ENCODE results near the gene TNK1. TPM values are rescaled to one million over a fixed set of nuclear protein-coding genes. Genes with fewer than 3 reads are reported as not detected.

The TNK1 gene
- total RNA-seq, 1 experiment from 2014 or later, result 10.1 TPM

DNA sequence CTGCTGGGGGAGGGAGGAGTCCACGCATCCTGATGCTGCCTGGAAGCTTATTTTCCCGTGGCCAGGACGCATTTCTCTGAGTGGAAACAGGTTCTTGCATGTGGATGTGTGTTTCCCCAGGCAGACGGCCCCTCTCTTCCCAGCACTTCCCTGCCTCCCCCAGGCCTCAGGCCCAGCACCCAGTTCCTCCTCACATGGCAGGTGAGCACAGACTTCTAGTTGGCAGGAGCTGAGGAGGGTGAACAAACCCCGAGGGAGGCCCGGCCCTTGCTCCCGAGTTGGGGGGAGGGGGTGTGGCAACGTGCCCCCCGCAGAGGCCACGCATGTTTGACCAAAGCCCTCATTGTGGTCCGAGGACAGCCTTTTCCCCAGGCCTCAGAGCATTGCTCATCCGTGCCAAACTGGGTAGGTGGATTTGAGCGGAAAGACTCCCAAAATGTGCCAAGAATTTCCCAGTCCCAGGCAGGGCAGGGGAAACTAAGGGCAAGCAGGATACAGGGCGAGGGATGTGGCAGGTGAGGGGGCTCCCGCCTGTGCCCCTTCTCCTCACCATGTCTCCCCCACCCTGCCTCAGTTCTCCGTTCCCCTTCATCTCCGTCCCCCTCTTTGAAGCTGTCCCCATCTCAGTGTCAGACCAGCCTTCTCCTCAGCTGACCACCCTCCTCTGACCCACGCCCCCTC lies 37.7 kb downstream of the TNK1 start:
- no peak overlapping the region for H3K9ac ChIP-seq (ENCODE audit: extremely low read depth, insufficient read length, low read length)
- no peak overlapping the region for H3K14ac ChIP-seq (ENCODE audit: insufficient read depth, low read length)
- no CpG with 5 or more reads among the region's 18 CpGs for WGBS (ENCODE audit: extremely low coverage, insufficient read length, low lambda C conversion rate)
- H2AK5ac ChIP-seq (ENCODE audit: insufficient read length, low read length), result no peak overlapping the region
- H3K36me3 Mint-ChIP-seq (ENCODE audit: insufficient read depth in 1 of 3, low read depth in 3 of 3), result peaks cover 8 to 30% (median 30%) of the 10 kb centered on the region in 3 experiments; a peak in 6 of 7 replicates
- H3K4me1 ChIP-seq (ENCODE audit: insufficient read depth, low read length), result no peaks in the 10 kb centered on the region
- no peak overlapping the region for H2BK20ac ChIP-seq (ENCODE audit: low read depth, low read length, poor library complexity, severe bottlenecking)
- no peak overlapping the region for H3K23ac ChIP-seq (ENCODE audit: insufficient read length, low read depth, low read length)
- H3K23me2 ChIP-seq (ENCODE audit: insufficient read length, low read depth, low read length, poor library complexity, severe bottlenecking), result no peaks in the 10 kb centered on the region
- no peak overlapping the region for H2BK120ac ChIP-seq (ENCODE audit: low read depth, low read length, poor library complexity, severe bottlenecking)
- TF ChIP-seq, protein P1, sequence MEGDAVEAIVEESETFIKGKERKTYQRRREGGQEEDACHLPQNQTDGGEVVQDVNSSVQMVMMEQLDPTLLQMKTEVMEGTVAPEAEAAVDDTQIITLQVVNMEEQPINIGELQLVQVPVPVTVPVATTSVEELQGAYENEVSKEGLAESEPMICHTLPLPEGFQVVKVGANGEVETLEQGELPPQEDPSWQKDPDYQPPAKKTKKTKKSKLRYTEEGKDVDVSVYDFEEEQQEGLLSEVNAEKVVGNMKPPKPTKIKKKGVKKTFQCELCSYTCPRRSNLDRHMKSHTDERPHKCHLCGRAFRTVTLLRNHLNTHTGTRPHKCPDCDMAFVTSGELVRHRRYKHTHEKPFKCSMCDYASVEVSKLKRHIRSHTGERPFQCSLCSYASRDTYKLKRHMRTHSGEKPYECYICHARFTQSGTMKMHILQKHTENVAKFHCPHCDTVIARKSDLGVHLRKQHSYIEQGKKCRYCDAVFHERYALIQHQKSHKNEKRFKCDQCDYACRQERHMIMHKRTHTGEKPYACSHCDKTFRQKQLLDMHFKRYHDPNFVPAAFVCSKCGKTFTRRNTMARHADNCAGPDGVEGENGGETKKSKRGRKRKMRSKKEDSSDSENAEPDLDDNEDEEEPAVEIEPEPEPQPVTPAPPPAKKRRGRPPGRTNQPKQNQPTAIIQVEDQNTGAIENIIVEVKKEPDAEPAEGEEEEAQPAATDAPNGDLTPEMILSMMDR (conservative IDR thresholded peaks at IDR 0.05), result no peak
- no peak overlapping the region for H2AFZ ChIP-seq (ENCODE audit: low read length)
- H4K8ac ChIP-seq (replicated peaks; ENCODE audit: insufficient read length, low read depth, low read length), result no peak overlapping the region
- H3K9me3 ChIP-seq (ENCODE audit: control insufficient read depth, low read depth, low read length), result no peaks in the 10 kb centered on the region
- H4K91ac ChIP-seq (ENCODE audit: insufficient read length, low read depth, low read length), result no peak overlapping the region
- H4K20me1 ChIP-seq (ENCODE audit: control insufficient read depth, insufficient read depth, insufficient read length), result no peaks in the 10 kb centered on the region
- no peaks in the 10 kb centered on the region for H3K27me3 ChIP-seq (ENCODE audit: insufficient read depth, low read length)
- H3K27ac Mint-ChIP-seq, result peak overlapping the region in 1 of 3 experiments; percentile 47; a peak in 2 of 7 replicates
- no peak overlapping the region for H3T11ph ChIP-seq (ENCODE audit: low read length)
- H2BK15ac ChIP-seq (ENCODE audit: low read depth, low read length), result no peak overlapping the region
- no peak overlapping the region for H3K18ac ChIP-seq (ENCODE audit: insufficient read length, low read depth, low read length)
- H3K79me1 ChIP-seq (ENCODE audit: insufficient read depth, low read depth, low read length, poor library complexity, severe bottlenecking), result no peaks in the 10 kb centered on the region
- H2BK12ac ChIP-seq (ENCODE audit: insufficient read length, low read depth, low read length), result no peak overlapping the region
- H3K9me3 Mint-ChIP-seq, result no peaks in the 10 kb centered on the region
- H3K4me2 ChIP-seq (ENCODE audit: insufficient read depth, insufficient read length, low read length), result no peak overlapping the region
- H3K4ac ChIP-seq (ENCODE audit: low read depth, low read length), result no peak overlapping the region
- H4K5ac ChIP-seq (ENCODE audit: insufficient read length, low read depth, low read length), result no peak overlapping the region
- peaks cover 9 to 26% of the 10 kb centered on the region in 2 experiments for H3K4me1 Mint-ChIP-seq
- H2BK5ac ChIP-seq (ENCODE audit: insufficient read length, low read length), result no peak overlapping the region
- no peak overlapping the region for H3K27ac ChIP-seq (ENCODE audit: insufficient read length, low read depth, low read length)
- no peaks in the 10 kb centered on the region for H3K79me2 ChIP-seq (ENCODE audit: insufficient read depth, low read length)
- DNase-seq, result no peak
- no peak overlapping the region for H3K56ac ChIP-seq (ENCODE audit: insufficient read length, low read depth, low read length)
- no peaks in the 10 kb centered on the region for H3K27me3 Mint-ChIP-seq (ENCODE audit: low read depth)
- H3K4me3 Mint-ChIP-seq, result no peak overlapping the region; a peak in 1 of 5 replicates

Data from H9 (cell line).